Limb (tissue), 2 donors: Measurements from ENCODE around the gene TAF15.

Source experiments
- DNase-seq, 2 donors: peaks; one replicate each; pipeline ENCODE4 v3.0.0-alpha.2; 2016; ENCODE audit errors: extremely low spot score in 2 of 2

Gene TAF15

GRCh38 chr17:35786941-35787432 is 22.3 kb upstream of the TAF15 start:
- no peak for DNase-seq

GRCh38 chr17:35788477-35789368 is 20.6 kb upstream of the TAF15 start:
- DNase-seq, result no peak

GRCh38 chr17:35790841-35791240 is 18.4 kb upstream of the TAF15 start:
- DNase-seq, result no peak

GRCh38 chr17:35791681-35792350 is 17.5 kb upstream of the TAF15 start:
- no peak for DNase-seq

- no peak for DNase-seq
These were observed 16.0 kb upstream of the TAF15 start for GRCh38 chr17:35793257-35793656.

DNA sequence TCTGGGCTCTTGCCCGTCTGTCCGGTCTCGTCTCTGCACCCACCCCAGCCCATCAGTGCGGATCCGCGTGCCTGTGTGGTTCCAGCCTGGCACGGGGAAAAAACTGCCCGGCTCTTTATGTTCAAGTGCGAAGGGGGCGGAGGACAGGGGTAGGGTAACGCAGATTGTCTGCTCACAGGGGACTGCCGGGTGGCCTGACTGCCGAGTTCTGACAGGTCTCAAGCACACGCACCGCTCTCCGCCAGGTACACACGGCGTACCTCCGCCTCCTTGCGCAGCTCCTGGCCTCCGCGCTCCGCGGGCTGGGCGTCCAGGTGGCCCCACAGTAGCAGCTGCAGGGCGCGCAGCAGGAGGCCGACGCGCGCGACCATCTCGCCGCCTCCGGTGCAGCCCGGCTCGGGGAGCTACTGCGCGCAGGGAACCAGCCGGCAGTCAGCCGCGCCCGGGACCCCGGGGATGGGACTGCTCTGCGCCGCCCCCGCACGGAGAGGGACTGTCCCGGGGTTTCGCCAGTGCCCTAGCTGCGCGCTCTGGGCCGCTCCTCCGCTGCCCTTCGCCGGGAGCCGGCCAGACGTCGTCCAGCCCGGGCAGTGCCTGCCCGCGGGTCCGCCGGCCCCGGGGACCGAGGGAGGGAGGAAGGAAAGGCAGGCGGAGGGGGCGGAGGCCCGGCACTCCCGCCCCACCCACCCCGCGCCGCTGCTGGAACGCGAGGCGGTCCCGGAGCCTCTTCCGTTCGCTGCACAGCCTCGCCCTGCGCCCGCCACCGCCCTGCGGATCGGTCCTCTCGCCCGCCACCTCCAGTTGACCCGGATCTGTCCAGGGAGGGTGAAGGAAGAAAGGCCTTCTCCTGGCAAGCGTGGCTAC is 14.0 kb upstream of the TAF15 start, which contains the start of gene MMP28:
TSS of gene MMP28 (minus strand) at position 635 of the 864 bp plus-strand sequence. CDS start at position 371, 264 bp downstream.
- DNase-seq, result peak in 1 of 2 donors; percentile 63

GRCh38 chr17:35795871-35796265 is 13.4 kb upstream of the TAF15 start:
- no peak for DNase-seq

DNA sequence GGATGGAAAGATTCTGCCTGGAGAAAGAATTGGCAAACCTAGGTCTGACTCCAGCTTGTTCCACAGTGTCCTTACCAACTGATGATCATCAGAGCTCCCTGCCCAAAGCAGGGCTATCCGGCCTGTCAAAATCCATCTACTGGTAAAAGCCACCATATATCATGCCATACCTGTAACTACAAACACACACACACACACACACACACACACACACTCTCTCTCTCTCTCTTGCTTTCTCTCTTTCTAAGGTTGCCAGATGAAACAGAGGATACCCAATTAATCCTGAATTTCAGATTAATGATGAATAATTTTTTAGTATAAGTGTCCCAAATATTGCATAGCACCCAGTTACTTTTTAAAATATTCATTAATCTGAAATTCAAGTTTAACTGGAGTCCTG is 12.3 kb upstream of the TAF15 start:
- DNase-seq, result no peak

GRCh38 chr17:35797370-35797769 is 11.9 kb upstream of the TAF15 start:
- no peak for DNase-seq

- DNase-seq, result no peak
These were observed 11.4 kb upstream of the TAF15 start for GRCh38 chr17:35797918-35798317.

DNA sequence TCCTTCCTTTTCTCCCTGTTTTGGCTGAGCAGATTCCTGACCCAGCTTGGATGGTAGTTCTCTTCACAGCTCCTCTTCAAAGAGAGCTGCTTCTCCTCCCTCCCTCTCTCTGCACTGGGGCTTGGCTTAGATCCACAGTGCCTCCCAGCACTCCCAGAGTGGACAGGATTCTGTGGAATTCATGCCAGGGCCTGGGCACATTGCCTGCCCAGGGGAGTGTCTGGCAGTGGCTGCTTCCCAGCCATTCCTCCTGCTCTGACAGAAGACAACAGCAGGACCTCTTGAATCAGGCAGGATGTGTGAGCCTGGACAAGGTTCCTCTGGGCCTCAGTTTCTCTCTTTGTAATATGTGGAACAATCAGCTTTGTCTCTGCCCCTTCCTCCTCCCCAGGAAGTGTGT is 9.3 kb upstream of the TAF15 start:
- DNase-seq, result peak; percentile 38 to 70

GRCh38 chr17:35801583-35802224 is 7.6 kb upstream of the TAF15 start:
- peak; percentile 48 to 69 for DNase-seq

GRCh38 chr17:35804658-35805192 is 4.6 kb upstream of the TAF15 start:
- peak in 1 of 2 donors; percentile 90 for DNase-seq

DNA sequence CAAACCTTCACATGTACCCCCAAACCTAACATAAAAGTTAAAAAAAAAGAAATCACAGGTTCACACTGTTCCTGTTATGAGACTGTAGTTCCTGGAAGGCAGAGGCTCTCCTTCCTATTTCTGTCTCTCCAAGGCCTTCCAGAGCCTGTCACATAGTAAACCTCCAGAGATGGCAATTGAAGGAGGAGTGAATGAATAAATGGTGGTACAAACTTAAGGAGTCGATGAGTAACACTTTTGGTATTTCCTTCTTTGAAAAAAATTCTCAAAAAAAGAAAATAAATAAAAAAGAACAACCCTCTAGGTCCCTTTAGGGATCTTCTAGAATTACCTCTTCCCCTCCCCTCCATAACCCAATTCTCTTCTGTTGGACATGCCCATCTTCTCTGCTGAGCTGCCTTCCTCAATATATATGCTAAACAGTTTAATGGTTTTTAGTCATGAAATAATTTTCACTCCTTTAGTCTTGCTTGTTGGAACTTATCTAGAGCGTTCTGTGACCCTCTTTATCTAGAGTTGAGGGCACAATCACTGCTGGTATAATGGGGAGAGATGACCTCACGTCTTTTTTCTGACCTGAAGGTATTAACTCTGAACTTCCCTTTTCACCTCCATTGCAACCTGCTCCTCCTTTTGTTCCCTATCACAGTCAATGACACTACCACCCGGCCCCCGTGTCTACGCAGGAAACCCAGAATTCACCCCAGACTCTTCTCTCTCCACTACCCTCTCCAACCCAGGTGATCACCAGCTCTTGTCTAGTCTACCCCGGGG is 1.7 kb upstream of the TAF15 start:
- no peak for DNase-seq

DNA sequence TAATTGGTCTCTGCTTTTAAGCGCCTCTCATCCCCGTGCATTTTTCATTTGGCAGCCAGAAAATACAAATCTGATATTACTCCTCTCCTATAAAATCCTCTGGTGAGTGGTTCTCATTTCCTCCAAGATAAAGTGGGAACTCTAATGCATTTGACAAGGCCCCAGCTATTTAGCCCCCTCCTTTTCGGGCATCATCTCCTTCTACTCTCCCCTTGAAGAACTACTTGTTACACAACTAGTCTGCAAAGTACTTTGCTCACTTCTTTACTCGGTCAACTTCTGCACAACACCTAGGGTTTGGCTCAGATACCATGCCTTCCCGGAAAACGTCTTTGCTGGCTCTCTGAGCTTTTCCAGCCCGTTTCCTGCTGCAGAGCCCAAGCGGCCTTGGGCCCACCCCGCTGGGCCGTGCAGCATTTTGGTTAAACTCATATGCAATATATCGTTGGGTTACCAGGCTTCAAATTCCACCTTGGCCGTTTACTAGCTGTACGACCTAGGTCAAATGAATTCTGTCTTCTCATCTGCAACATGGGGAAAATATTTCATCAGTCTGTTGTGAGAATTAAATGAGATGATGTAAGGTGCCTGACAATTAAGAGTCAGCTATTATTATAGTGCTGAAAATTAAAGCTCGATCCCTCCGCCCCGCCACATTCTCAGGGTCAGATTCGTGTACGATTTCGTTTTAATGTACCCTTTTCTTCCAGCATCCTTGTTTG is 883 bp upstream of the TAF15 start:
- no peak for DNase-seq

- DNase-seq, result no peak
These were observed 674 bp downstream of the TAF15 start for GRCh38 chr17:35809855-35810461.

GRCh38 chr17:35811759-35812158 is 2.5 kb downstream of the TAF15 start:
- DNase-seq, result no peak

DNA sequence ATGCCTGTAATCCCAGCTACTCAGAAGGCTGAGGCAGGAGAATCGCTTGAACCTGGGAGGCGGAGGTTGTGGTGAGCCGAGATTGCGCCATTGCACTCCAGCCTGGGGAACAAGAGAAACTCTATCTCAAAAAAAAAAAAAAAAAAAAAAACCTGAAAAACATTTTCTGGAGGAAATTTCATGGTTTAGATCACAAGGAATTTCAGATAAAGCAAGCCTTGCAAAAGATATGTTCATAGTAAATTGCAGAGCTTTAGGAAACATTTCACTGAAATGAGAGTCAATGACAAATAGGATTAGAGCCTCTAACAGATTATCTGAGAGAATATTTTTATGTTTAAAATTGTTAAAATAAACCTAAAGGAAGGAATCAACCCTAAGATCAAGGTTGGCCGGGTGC is 3.2 kb downstream of the TAF15 start:
- no peak for DNase-seq

- DNase-seq, result no peak
These were observed 7.4 kb downstream of the TAF15 start for GRCh38 chr17:35816723-35817122.
